SK-N-SH (cell line): ENCODE results near the gene PHAX. TPM values are rescaled to one million over a fixed set of nuclear protein-coding genes. Genes with fewer than 3 reads are reported as not detected.

ENCODE experiments used
- CTCF ChIA-PET: fragments of 300-600, 350-600 bp; formaldehyde crosslinking; extraction: SDS; loops from one replicate; lab custom pipeline; 2021; lab: Yijun Ruan, JAX
- POLR2A ChIA-PET: fragments of 350-600 bp; sonication (Branson Sonifier 250); formaldehyde crosslinking; extraction: SDS; loops from one replicate; lab custom pipeline; 2020; ENCODE audit warnings: antibody characterized with exemption, inconsistent platforms; lab: Yijun Ruan, JAX
- DNase-seq: peaks from one replicate; pipeline ENCODE4 v3.0.0; 2012
- H2AFZ ChIP-seq: fragments of 200-600 bp; sonication (generic); 2 replicates; pipeline ENCODE4 v1.8.1; 2016; ENCODE audit warnings: antibody characterized with exemption, mild to moderate bottlenecking, low read depth
- H3F3A ChIP-seq: fragments of 200-600 bp; sonication (generic); replicated peaks from 2 replicates; pipeline ENCODE3; 2016; ENCODE audit warnings: antibody characterized with exemption, mild to moderate bottlenecking; ENCODE audit not compliant: insufficient read depth
- H3K27ac ChIP-seq, 2 experiments: fragments of 200-500 bp in 1 of 2; fragments of 200-600 bp in 1 of 2; sonication (Bioruptor generic) in 1 of 2; sonication (generic), shearing (Covaris generic) in 1 of 2; 2 replicates each; pipeline versions ENCODE4 v1.5.1 to v1.6.1; 2014 to 2016; ENCODE audit warnings: low read depth in 2 of 2, inconsistent platforms in 1 of 2, low read length in 1 of 2, mild to moderate bottlenecking in 1 of 2, mixed read lengths in 1 of 2
- H3K27me3 ChIP-seq: fragments of 200-600 bp; sonication (generic), shearing (Covaris generic); 2 replicates; pipeline ENCODE4 v1.6.1; 2016; ENCODE audit warnings: mixed run types; ENCODE audit not compliant: insufficient read depth
- H3K36me3 ChIP-seq, 2 experiments: fragments of 200-500 bp in 1 of 2; fragments of 200-600 bp in 1 of 2; sonication (Bioruptor generic) in 1 of 2; sonication (generic) in 1 of 2; replicated peaks in 1 of 2; 2 replicates each; pipeline versions ENCODE3 to v1.5.1; 2014 to 2016; ENCODE audit warnings: low read length in 1 of 2, mild to moderate bottlenecking in 1 of 2; ENCODE audit not compliant: insufficient read depth in 2 of 2, control insufficient read depth in 1 of 2
- H3K4me1 ChIP-seq, 2 experiments: fragments of 200-500 bp in 1 of 2; fragments of 200-600 bp in 1 of 2; sonication (Bioruptor generic) in 1 of 2; sonication (generic), shearing (Covaris generic) in 1 of 2; 2 replicates each; pipeline versions ENCODE4 v1.5.1 to v1.6.1; 2014 to 2016; ENCODE audit warnings: low read depth in 1 of 2, low read length in 1 of 2, mixed run types in 1 of 2; ENCODE audit not compliant: insufficient read depth in 2 of 2, control insufficient read depth in 1 of 2
- H3K4me2 ChIP-seq: fragments of 200-600 bp; sonication (generic), shearing (Covaris generic); 2 replicates; pipeline ENCODE4 v1.6.1; 2017; ENCODE audit warnings: mixed run types
- H3K4me3 ChIP-seq, 2 experiments: fragments of 200-500 bp in 1 of 2; fragments of 200-600 bp in 1 of 2; sonication (Bioruptor generic) in 1 of 2; sonication (generic), shearing (Covaris generic) in 1 of 2; 2 replicates each; pipeline versions ENCODE4 v1.5.1 to v1.8.1; 2014 to 2016; ENCODE audit warnings: low read depth in 2 of 2, inconsistent platforms in 1 of 2, low read length in 1 of 2, mild to moderate bottlenecking in 1 of 2, mixed read lengths in 1 of 2, moderate library complexity in 1 of 2
- H3K79me2 ChIP-seq: fragments of 200-600 bp; sonication (generic); 2 replicates; pipeline ENCODE4 v1.8.1; 2017; ENCODE audit warnings: mild to moderate bottlenecking; ENCODE audit not compliant: insufficient read depth
- H3K9ac ChIP-seq: fragments of 200-600 bp; sonication (generic); 2 replicates; pipeline ENCODE4 v1.6.1; 2017; ENCODE audit warnings: mixed run types
- H3K9me2 ChIP-seq: fragments of 200-600 bp; sonication (generic); 2 replicates; pipeline ENCODE4 v1.6.1; 2017; ENCODE audit warnings: mixed run types
- H3K9me3 ChIP-seq: fragments of 200-600 bp; sonication (generic); 2 replicates; pipeline ENCODE4 v1.6.1; 2017; ENCODE audit warnings: mixed run types, mild to moderate bottlenecking, moderate library complexity
- H4K20me1 ChIP-seq: fragments of 200-600 bp; sonication (generic); 2 replicates; pipeline ENCODE4 v1.6.1; 2017; ENCODE audit warnings: mild to moderate bottlenecking, mixed run types; ENCODE audit not compliant: insufficient read depth
- EP300 ChIP-seq, 2 experiments: IDR thresholded peaks; 2 replicates each; pipeline versions ENCODE4 v1.4.0 to v1.6.1; 2012; ENCODE audit warnings: borderline replicate concordance in 1 of 2, low read depth in 1 of 2, low read length in 1 of 2
- EZH2phosphoT487 ChIP-seq: fragments of 200-600 bp; sonication (generic); IDR thresholded peaks from 2 replicates; pipeline ENCODE4 v1.6.1; 2017; ENCODE audit warnings: low read depth, mixed run types, mild to moderate bottlenecking, antibody characterized with exemption, moderate library complexity, borderline replicate concordance
- FOXJ3 ChIP-seq: sonication (generic); formaldehyde crosslinking; IDR thresholded peaks from 2 replicates; pipeline ENCODE4 v1.5.1; 2020; ENCODE audit warnings: mild to moderate bottlenecking, missing genetic modification reagents
- FOXM1 ChIP-seq: IDR thresholded peaks from 2 replicates; pipeline ENCODE4 v1.4.0; 2012; ENCODE audit warnings: low read depth, mild to moderate bottlenecking
- MEF2A ChIP-seq: IDR thresholded peaks from 2 replicates; pipeline ENCODE4 v1.4.0; 2012; ENCODE audit warnings: low read depth, borderline replicate concordance
- MXI1 ChIP-seq: IDR thresholded peaks from 2 replicates; pipeline ENCODE4 v1.6.1; 2012; ENCODE audit warnings: mild to moderate bottlenecking, low read depth, low read length, improper control_type of control experiment
- POLR2AphosphoS5 ChIP-seq: IDR thresholded peaks from 2 replicates; pipeline ENCODE4 v1.6.1; 2012; ENCODE audit warnings: low read depth, low read length
- RAD21 ChIP-seq: IDR thresholded peaks from 2 replicates; pipeline ENCODE4 v1.6.1; 2012; ENCODE audit warnings: mild to moderate bottlenecking, low read length
- SMC3 ChIP-seq: IDR thresholded peaks from 2 replicates; pipeline ENCODE4 v1.6.1; 2012; ENCODE audit warnings: low read depth, low read length, improper control_type of control experiment
- TEAD4 ChIP-seq: IDR thresholded peaks from 2 replicates; pipeline ENCODE4 v1.4.0; 2012; ENCODE audit warnings: mild to moderate bottlenecking, borderline replicate concordance; ENCODE audit not compliant: insufficient read depth
- WGBS: methylation state at CpG from one replicate; pipeline ENCODE4 v1.1.6; 2017; ENCODE audit warnings: low lambda C conversion rate; 5-methylcytosine and 5-hydroxymethylcytosine counted together
- polyA plus RNA-seq, 3 experiments: library from polyadenylated mRNA; depleted of rRNA; stranded (reverse); fragments of >200 nt; gene quantifications; 2 replicates each; pipeline ENCODE4 v1.2.3, GENCODE V29; 2012
- TF ChIP-seq, protein P1 (sequence below): IDR thresholded peaks from 2 replicates; pipeline ENCODE4 v1.4.0; 2012; ENCODE audit warnings: low read depth, borderline replicate concordance
- TF ChIP-seq, protein P2 (sequence below): IDR thresholded peaks from 2 replicates; pipeline ENCODE4; 2012

PHAX gene
- polyA plus RNA-seq, 1 of the 3 experiments (the other 2 are of a cell fraction) = 25.1 TPM

DNA sequence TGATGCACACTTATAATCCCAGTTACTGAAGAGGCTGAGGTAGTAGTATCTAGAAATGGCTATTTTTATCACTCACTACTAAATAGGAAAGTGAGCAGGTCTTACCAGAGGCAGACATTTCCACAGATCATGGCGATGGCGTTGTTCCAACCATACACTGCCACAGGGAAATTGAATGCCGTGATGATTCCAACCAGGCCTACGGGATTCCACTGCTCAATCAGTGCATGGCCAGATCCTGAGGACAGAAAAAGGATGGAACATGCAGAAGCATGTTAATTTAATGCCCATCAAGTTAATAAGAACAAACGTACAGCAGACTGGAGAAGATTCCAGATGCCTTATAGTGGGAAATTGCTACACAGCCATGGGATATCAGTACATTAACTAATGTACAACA is 23.8 kb upstream of the PHAX start:
- H3K4me2 ChIP-seq = no peak overlapping the region
- H3K27me3 ChIP-seq = no peaks in the 10 kb centered on the region
- no peaks in the 10 kb centered on the region for H3F3A ChIP-seq
- no peaks in the 10 kb centered on the region for H3K9me2 ChIP-seq
- ChIA-PET POLR2A (no interaction called here), CTCF (interaction anchor here (3.7 kb wide), 1 partner anchor 24 kb away, joined by 14 read pairs; the partner anchor contains the start of gene PHAX)
- no peaks in the 10 kb centered on the region for H3K79me2 ChIP-seq
- 88% methylated on average over 5 of the region's 5 CpGs for WGBS
- H3K9me3 ChIP-seq = no peaks in the 10 kb centered on the region
- no peaks in the 10 kb centered on the region for H3K4me1 ChIP-seq
- peaks cover 7 to 11% of the 10 kb centered on the region in 2 experiments for H3K36me3 ChIP-seq
- H3K4me3 ChIP-seq = no peak overlapping the region
- no peaks in the 10 kb centered on the region for H4K20me1 ChIP-seq
- no peak overlapping the region for H3K27ac ChIP-seq
- no peak overlapping the region for H2AFZ ChIP-seq
- no peak for TF ChIP-seq FOXJ3 (CRISPR knock-in tag)
- no peak for TF ChIP-seq MEF2A
- no peak for TF ChIP-seq TEAD4
- TF ChIP-seq SMC3 = no peak
- TF ChIP-seq, protein P1, sequence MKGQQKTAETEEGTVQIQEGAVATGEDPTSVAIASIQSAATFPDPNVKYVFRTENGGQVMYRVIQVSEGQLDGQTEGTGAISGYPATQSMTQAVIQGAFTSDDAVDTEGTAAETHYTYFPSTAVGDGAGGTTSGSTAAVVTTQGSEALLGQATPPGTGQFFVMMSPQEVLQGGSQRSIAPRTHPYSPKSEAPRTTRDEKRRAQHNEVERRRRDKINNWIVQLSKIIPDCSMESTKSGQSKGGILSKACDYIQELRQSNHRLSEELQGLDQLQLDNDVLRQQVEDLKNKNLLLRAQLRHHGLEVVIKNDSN = no peak
- TF ChIP-seq RAD21 = no peak
- no peak for TF ChIP-seq EZH2phosphoT487
- TF ChIP-seq, protein P2, sequence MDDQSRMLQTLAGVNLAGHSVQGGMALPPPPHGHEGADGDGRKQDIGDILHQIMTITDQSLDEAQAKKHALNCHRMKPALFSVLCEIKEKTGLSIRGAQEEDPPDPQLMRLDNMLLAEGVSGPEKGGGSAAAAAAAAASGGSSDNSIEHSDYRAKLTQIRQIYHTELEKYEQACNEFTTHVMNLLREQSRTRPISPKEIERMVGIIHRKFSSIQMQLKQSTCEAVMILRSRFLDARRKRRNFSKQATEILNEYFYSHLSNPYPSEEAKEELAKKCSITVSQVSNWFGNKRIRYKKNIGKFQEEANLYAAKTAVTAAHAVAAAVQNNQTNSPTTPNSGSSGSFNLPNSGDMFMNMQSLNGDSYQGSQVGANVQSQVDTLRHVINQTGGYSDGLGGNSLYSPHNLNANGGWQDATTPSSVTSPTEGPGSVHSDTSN = no peak
- no peak for TF ChIP-seq MXI1
- TF ChIP-seq FOXM1 = no peak
- no peak for TF ChIP-seq POLR2AphosphoS5
- no peak for DNase-seq
- no peak overlapping the region for H3K9ac ChIP-seq

DNA sequence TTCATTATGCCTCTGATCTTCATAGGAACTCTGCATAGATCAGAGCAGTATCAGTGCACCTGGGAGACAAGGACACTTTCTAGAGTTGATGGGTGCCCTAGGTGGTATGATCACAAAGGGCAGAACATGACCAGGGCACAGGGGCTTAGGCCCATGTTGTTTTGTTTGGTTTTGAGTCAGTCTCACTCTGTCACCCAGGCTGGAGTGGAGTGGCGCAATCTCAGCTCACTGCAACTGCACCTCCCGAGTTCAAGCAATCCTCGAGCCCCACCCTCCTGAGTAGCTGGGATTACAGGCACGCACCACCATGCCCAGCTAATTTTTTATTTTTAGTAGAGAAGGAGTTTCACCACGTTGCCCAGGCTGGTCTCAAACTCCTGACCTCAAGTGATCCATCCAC is 23.3 kb upstream of the PHAX start:
- TF ChIP-seq TEAD4 (no peak), MXI1 (no peak), EP300 (IDR thresholded peaks at IDR 0.05; ENCODE audit: borderline replicate concordance in 1 of 2, low read depth in 1 of 2, low read length in 1 of 2) (no peak)
- Histone ChIP-seq H3K79me2 (no peaks in the 10 kb centered on the region), H3K27ac (no peak overlapping the region), H3K9me3 (no peaks in the 10 kb centered on the region), H2AFZ (no peak overlapping the region), H3K4me3 (no peak overlapping the region), H3K4me1 (no peaks in the 10 kb centered on the region), H3K9ac (no peak overlapping the region), H3K36me3 (peaks cover 9 to 11% of the 10 kb centered on the region in 2 experiments), H3F3A (no peaks in the 10 kb centered on the region), H3K4me2 (no peak overlapping the region), H3K9me2 (no peaks in the 10 kb centered on the region), H3K27me3 (no peaks in the 10 kb centered on the region), H4K20me1 (no peaks in the 10 kb centered on the region)
- DNase-seq = no peak
- 91% methylated on average over 5 of the region's 5 CpGs for WGBS
- POLR2A ChIA-PET = no interaction called here
- CTCF ChIA-PET = interaction anchor here (3.7 kb wide), 1 partner anchor 23 kb away, joined by 14 read pairs; the partner anchor contains the start of gene PHAX
